ENCODE data around the gene UNC13D.
"Not testable (repeated sequence)": the region's sequence is repeated elsewhere in the genome, so short reads cannot be mapped to it uniquely, and the experiment has no call there.

Gene UNC13D

DNA sequence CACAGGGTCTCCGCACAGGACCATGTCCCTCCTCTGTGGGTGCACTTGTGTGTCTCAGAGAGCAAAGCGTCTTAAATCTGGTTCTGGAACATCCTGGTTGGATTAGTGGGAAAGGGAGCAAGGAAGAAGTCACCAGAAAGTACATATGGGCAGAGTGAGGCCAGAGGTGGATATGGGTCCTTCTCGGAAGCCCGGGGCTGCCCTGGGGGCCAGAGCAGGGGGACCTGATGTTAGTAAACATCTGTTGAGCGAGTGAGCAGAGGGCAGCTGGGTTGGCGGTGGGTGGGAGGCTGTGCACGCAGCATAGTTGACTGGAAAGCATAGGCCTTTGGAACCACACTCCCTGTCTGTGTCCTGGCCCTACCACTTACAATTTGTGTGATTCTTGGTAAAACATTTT, 22.7 kb downstream of the UNC13D start:
- no peak for DNase-seq (ENCODE audit: low spot score)

DNA sequence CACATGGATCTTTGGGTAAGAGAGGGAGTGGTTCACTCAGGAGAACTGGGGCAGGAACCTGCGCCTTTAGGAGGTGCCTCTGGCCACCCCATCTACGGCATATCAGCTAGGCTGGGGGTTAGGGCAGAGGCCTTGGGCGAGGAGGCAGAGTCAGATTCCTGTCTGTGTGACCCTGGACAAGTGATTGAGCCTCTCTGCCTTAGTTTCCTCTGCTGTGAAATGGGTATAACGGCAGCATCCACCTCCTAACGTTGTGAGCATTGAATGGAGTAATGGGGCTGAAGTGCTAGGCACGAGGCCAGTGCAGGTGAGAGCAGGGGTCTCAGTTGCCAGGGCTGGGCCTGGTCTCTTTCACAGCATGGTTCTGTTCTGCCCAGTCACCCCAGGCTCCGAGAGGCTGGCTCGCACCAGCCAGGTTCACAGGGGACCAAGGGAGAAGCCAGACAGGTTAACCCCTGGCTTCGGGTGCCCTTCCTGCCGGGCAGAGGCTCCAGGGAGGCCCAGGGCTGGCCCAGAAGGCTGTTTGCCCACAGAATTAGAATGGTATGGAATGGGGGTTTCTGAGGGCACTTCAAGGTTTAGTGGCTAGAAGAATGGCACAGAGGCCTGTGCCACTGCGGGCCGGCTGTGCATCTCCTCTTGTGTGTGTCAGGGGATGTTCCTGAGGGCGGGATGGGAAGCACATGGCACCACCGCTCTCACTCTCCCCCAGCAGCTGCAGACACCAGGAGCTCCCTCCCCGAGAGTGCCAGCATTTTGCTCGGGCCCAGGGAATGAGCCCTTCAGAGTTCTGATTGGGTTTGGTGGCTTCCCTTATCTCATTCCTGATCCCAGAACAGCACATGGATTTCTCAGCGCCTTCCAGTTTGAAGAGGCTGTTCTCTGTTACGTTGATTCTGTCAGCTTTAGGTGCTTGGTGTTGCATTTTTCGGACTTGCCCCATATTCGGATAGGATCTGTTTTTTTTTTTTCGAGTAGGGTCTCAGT, 23.8 kb downstream of the UNC13D start:
- DNase-seq (ENCODE audit: low spot score) = no peak

DNA sequence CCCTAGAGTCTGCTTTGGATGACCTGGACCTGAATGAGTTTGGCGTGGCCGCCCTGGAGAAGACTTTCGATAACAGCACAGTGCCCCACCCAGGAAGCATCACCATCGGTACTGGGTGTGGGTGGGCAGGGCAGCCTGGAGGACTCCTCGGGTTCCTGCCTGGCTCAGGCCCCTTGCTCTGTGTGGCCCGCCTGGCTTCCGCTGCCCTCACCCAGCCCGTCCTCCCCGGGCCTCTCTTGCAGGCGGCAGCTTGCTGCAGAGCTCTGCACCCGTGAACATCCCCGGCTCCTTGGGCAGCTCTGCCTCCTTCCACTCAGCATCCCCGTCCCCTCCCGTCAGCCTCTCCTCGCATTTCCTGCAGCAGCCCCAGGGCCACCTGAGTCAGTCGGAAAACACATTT, 24.5 kb downstream of the UNC13D start:
- DNase-seq (ENCODE audit: low spot score) = no peak

DNA sequence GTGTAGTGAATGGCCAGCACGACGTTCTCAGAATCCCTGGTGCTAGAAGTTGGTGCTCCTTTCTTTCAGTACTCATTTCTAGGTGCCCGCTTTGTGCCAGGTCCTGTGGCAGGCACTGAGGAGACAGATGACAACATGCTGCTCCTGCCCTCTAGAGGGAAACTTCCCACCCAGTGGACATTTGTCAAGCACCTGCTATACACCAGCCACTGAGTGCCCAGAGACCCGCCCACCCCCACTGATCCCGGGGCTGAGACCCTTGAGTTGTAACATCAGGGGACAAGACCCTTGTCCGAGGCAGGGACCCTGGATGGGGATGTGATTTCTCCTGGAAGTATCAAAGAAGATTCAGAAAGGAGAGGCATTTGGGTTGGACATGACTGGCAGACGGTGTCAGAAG, 25.1 kb downstream of the UNC13D start:
- DNase-seq (ENCODE audit: low spot score) = no peak

DNA sequence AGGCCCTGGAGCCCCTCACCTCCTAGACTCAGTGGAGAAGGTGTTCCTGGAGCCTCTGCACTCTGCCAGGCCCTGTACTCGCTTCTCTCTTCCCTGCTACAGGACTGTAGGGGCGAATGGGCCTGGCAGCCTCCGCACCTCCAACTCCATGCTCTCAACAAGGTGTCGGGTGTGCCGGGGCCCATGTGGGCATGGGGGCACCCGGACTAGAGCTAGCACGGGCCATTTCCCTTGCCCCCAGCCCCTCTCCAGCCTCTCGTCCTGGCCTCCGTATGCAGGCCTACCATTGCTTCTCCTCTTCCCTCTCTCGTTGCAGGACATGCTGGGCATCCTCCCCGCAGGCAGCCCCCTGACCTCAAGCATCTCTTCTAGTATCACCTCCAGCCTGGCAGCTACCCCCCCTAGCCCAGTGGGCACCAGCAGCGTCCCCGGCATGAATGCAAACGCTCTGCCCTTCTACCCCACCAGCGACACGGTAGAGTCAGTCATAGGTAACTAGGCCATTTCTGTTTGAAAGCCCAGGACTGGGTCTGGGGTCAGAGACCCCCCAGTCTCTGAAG, 25.8 kb downstream of the UNC13D start:
- DNase-seq (ENCODE audit: low spot score) = no peak

DNA sequence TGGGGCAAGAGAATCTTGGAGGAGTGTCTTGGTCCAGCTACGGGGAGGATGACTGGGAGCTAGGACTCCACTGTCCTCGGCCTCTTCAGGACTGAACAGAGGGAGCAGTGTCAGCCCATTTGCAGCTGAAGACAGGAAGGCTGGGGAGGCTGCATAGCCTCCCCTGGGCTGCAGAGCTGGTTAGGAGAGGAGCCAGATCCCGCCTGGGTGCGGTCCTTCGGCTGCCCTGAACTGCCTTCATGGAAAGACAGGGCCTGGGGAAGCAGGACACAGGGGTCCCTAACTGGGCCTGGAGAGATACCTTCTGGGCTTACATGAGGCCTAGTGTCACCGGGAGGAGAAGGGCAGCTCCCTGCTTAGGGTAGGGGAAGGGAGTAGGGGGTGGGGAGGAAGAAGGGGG, 26.6 kb downstream of the UNC13D start:
- DNase-seq (ENCODE audit: low spot score) = no peak

DNA sequence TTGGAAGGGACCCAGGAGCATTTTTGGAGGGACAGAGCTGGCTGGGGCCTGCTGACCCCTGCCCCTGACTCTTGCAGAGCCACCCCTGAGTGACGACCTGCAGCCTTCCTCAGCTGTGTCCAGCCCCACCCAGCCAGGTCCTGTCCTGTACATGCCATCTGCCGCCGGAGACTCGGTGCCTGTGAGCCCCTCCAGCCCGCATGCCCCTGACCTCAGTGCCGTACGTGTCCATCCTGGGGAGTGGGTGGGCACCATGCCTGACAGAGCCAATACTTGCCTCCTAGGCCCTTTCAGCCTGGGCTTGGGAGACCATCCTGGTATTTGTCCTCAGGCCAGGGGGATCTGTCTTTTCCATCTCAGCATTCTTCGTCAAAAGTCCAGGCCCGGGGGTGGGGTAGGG, 27.5 kb downstream of the UNC13D start:
- no peak for DNase-seq (ENCODE audit: low spot score)

DNA sequence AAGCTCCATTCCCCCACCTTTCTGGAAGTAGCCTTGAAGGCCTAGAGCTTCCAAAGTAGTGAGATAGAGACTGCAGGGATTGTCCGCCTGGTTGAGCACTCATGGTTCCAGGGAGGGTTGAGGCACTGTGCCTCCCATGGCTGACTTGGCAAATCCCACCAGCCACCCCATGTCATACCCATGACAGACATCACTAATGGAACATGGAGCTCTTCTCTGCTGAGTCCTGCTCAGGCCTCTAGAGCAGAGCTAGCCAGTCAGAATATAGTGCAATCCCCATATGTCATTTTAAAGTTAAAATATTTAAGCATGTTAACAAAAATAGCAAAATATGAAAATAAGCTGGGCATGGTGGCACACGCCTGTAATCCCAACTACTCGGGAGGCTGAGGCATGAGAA, 28.8 kb downstream of the UNC13D start:
- no peak for DNase-seq (ENCODE audit: low spot score)

DNA sequence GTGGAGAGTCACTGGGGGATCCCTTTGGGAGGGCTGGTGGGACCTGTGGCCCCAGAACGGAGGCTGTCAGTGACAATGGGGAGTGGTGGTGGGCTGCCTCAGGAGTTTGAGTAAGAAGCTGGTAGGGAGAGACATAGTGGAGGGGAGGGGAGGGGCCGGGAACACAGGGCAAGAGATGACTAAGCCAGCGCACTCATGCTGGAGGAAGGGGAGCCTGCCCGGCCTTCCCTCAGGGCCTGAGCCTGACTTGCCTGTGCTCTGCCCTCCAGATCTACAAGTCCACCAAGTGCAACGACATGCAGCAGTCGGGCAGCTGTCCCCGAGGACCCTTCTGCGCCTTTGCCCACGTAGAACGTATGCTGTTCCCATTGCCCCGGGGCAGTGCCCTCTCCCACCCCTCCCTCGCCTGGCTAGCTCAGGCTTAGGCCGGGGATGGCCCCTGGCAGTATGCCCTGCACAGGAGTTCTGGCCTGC, 29.3 kb downstream of the UNC13D start:
- no peak for DNase-seq (ENCODE audit: low spot score)

DNA sequence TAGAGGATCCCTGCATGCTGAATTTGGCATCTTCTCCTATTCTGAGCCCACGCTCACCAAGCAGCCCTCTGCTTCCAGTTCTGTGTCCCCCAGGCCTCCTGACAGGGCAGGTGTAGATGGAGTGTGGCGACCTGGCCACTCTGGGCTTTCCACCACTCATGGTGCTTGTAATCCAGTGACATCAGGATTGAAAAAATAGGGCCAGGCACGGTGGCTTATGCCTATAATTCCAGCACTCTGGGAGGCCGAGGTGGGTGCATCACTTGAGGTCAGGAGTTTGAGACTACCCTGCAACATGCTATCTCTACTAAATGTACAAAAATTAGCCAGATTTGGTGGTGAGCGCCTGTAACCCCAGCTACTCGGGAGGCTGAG, 30.2 kb downstream of the UNC13D start:
- DNase-seq (ENCODE audit: low spot score) = no peak

DNA sequence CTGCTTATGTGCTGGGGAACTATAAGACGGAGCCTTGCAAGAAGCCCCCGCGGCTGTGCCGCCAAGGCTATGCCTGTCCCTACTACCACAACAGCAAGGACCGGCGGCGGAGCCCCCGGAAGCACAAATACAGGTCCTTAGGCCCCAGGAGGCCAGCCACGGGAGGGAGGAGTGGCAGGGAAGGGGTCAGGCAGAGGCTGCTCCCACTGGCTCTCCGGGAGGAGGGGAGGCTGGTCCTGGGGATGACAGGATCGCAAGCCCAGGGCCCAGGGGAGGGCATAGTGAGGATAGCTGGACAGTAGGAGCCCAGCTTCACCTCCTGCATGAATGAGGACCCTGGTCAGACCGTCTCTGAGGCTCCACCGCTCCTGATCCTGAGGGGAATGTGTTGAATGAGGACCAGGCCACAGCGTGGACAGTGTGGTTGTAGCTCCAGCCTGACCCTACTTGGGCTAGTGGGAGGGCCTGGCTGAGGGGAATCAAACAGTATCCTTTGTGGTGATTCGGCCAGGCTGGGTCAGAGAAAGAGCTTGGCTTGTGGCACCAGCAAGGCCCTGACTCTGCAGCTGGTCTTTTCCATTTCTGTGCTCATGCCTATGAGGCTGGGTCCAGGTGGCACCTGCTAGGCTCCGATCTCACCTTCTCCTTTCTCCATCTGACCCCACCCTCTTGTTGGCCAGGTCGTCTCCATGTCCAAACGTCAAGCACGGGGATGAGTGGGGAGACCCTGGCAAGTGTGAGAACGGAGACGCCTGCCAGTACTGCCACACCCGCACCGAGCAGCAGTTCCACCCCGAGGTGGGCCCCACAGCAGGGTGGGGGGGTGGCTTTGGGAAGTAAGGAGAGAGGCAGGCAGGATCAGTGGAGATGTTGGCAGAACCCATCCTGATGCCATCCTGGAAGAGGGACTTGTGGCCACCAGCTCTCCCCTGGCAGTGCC, 30.9 kb downstream of the UNC13D start:
- no peak for DNase-seq (ENCODE audit: low spot score)

DNA sequence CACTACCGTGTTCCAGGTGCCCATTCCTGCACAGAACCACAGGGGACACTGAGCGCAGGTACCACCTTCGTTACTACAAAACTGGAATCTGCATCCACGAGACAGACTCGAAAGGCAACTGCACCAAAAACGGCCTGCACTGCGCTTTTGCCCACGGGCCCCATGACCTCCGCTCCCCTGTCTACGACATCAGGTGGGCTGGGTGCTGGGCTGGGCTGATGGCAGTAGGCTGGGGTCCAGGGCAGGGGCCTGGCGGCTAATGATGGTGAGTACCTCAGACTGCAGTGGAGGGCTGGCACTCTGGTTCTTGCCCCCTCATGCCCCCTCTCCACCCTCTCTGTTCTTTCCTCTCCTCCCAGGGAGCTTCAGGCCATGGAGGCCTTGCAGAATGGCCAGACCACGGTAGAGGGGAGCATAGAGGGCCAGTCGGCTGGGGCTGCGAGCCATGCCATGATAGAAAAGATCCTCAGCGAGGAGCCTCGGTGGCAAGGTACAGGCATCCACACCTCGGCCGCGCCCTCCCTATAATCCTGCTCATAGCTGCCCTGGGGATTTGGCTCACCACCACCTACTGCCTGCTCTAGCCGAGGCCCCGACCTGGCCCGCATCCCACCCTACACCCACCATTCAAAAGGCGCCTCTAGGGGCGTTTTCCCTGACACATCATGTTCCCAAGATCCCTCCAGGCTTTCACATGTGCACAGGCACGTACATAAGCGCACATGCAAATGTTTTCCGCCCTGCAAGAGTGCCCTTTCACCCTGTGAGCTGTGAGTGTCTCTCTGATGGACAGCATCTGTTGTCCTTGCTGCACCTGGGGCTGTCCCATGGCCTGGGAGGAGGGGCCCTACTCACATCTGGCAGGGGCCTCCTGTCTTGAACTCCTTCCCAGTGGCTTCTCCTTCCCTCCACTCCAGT, 31.8 kb downstream of the UNC13D start:
- DNase-seq (ENCODE audit: low spot score) = no peak

DNA sequence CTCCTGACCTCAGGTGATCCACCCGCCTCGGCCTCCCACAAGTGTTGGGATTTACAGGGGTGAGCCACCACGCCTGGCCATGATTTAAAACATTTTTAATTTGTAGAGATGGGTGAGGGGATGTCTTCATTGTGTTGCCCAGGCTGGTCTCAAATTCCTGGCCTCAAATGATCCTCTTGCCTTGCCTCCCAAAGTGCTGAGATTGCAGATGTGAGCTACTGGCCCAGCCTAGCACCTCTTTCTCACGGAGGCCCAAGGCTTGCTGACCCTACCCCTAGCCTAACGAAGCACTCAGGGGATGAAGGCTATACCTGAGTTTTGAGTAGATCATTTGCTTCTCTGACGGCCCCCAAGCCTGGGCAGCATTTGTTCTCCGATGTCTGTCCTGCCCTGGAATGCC, 33.0 kb downstream of the UNC13D start:
- DNase-seq (ENCODE audit: low spot score) = no peak

DNA sequence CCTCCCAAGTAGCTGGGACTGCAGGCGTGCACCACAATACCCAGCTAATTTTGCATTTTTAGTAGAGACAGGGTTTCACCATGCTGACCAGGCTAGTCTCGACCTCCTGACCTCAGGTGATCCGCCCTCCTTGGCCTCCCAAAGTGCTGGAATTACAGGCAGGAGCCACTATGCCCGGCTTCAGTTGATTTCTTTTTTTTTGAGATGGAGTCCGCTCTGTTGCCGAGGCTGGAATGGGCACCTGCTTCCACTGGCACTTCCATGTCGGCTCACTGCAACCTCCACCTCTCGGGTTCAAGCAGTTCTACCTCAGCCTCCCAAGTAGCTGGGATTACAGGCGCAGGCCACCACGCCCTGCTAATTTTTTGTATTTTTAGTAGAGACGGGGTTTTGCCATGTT, 33.4 kb downstream of the UNC13D start:
- not testable (repeated sequence) for DNase-seq (ENCODE audit: low spot score)

DNA sequence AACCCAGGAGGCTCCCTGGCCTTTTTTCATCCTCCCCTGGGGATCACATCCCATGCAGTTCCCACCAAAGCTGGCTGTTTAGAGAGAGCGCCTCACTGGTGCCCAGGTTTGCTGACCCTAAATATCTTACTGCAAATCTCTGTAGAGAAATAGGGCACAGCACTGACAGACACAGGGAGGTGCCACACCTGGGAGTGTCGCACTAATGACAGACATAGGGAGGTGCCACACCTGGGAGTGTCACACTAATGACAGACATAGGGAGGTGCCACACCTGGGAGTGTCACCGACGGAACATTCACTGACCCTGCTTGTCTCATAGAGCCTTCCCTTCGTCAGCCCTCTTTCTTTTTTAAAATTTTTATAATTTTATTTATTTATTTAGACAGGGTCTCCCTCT, 34.0 kb downstream of the UNC13D start:
- no peak for DNase-seq (ENCODE audit: low spot score)

DNA sequence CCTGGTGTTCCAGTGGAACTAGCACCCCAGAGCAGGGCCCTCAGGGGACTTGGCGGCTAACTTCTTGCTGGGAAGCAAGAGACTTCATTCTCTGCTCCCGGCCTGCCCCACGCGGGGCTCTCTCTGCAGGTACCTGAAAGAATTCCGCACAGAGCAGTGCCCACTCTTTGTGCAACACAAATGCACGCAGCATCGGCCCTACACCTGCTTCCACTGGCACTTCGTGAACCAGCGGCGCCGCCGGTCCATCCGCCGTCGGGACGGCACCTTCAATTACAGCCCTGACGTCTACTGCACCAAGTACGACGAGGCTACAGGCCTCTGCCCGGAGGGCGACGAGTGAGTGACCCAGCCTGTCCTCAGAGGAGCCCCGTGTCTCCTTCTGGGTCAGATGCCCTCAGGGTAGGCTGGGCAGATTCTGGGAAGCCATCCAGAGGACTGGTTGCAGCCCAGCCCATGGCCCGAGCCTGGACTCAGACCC, 34.5 kb downstream of the UNC13D start:
- DNase-seq (ENCODE audit: low spot score) = no peak

DNA sequence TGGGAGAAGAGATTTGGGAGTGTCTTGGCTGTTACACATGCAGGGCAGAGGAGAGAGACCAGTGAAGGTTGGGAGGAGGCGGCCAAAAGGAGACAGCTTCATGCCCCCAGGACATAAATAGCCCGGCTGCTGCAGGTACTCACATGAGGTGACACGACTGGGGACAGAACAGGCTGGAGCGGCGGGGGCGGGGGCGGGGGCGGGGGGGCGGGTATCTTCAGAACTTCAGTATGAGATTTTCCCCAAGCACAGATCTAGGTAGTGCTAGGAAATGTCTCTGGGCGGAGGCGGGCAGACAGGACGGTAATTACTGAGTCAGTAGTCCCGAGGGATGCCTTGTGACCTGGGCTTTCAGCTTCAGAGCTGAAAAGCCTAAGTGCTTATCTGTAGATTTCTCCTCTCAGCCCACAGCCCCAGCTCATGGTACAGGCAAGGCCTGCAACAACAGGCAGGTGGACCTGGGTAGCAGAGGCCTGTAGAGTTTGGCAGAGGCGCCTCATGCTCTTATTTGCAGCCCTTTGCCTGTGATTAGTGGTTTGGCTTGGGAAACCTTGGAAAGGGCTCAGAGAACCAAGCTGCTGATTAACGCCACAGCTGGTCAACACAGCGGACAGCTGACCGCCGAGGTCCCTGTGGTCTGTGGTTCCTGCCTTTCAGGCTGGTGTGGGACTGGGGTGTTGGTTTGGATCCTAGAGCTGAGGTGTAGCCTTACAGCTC, 35.1 kb downstream of the UNC13D start:
- peak; percentile 94 for DNase-seq (ENCODE audit: low spot score)

DNA sequence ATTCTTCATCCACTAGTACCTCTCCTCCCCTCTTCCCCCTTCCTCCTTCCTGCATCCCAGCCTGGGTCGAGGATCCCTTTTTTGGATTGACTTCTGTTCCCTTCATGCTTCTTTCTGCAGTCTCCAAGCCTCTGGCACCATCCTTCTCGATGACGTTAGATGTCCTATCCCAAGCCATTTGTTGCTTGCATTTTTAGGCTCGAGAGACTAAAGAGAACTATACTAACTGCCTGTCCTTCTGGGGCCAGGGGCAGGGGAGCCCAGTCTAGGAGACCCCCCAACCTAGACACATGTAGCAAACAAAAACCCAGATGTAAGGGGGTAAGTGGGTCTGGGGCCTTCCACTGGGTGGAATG, 35.7 kb downstream of the UNC13D start:
- no peak for DNase-seq (ENCODE audit: low spot score)

DNA sequence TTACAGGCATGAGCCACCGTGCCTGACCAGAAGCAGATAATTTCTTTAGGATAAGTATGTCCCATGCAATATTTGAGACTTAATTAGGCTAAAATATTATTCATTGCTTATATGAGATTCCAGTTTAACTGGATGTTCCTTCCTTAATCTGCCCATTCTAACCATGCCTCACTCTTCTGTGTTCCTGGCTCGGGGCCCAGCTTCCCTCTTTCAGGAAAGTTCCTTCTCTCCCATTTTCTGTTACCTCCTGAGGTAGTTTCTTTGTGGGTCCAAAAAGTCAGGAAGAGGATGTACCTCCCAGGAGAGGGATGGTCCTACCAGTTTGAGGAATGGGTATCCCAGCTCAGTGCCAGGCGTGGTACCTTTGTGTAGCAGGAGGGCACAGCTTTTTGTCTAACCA, 36.3 kb downstream of the UNC13D start:
- DNase-seq (ENCODE audit: low spot score) = no peak

DNA sequence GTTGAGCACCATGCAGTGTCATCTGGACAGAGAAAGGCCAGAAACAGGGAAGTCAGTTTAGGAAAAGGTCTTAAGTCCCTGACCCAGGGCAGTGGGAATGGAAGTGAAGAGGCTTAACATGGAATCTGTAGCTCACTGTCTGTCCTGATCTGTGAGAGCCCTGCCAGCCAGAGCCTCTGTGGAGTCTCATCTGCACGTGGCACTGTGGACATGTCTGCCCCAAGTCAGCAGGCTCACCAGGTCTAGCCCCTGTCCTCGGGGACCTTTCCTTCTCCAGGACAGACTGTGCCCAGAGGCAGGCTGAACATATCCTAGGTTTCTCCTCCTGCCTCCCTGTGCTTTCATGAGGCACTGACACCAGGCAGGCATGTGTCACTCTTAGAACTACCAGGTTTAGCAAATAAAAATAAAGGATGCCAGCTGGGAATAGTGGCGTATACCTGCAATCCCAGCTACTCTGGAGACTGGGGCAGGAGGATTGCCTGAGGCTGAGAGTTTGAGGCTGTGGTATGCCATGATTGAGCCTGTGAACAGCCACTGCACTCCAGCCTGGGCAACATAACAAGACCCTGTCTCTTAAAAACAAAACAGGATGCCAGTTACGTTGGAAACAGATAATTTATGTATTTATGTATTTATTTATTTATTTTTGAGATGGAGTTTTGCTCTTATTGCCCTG, 37.2 kb downstream of the UNC13D start:
- DNase-seq (ENCODE audit: low spot score) = no peak
